GM19239 (cell line): ENCODE data around the gene NEUROD1.
"Not testable (repeated sequence)": the region's sequence is repeated elsewhere in the genome, so short reads cannot be mapped to it uniquely, and the experiment has no call there.

Experiments used
- DNase-seq: peaks from one replicate; pipeline ENCODE4 v3.0.0; 2011; ENCODE audit warnings: low spot score; ENCODE audit not compliant: insufficient read length
- FAIRE-seq: peaks from 2 replicates; lab custom pipeline; 2011; peaks lifted over from hg19 to GRCh38; lab: Jason Lieb, UNC

The NEUROD1 gene

GRCh38 chr2:181680055-181680936 is at the start of gene NEUROD1:
TSS of gene NEUROD1 (minus strand) at chr2:181680517. CDS start at chr2:181678860, 1,657 bp downstream.
- DNase-seq (no peak), FAIRE-seq (peak; percentile 57)

- no peak for DNase-seq
- FAIRE-seq = no peak
These were observed 45.2 kb upstream of the NEUROD1 start for GRCh38 chr2:181725476-181725875.

GRCh38 chr2:181724662-181725061 is 44.3 kb upstream of the NEUROD1 start:
- FAIRE-seq (peak; percentile 60), DNase-seq (no peak)

GRCh38 chr2:181723731-181724130 is 43.4 kb upstream of the NEUROD1 start:
- DNase-seq (no peak), FAIRE-seq (no peak)

GRCh38 chr2:181715033-181715630 is 34.8 kb upstream of the NEUROD1 start:
- FAIRE-seq = peak; percentile 97
- peak; percentile 38 for DNase-seq

GRCh38 chr2:181711051-181711450 is 30.7 kb upstream of the NEUROD1 start:
- not testable (repeated sequence) for DNase-seq

GRCh38 chr2:181702519-181702918 is 22.2 kb upstream of the NEUROD1 start:
- not testable (repeated sequence) for DNase-seq, FAIRE-seq

More at GRCh38 chr2:181711051-181711450, 30.7 kb upstream of the NEUROD1 start:
- not testable (repeated sequence) for FAIRE-seq

- FAIRE-seq (no peak), DNase-seq (no peak)
These were observed 17.9 kb upstream of the NEUROD1 start for GRCh38 chr2:181698223-181698622.

- DNase-seq (no peak), FAIRE-seq (no peak)
These were observed 17.3 kb upstream of the NEUROD1 start for GRCh38 chr2:181697571-181697970.

GRCh38 chr2:181697126-181697525 is 16.8 kb upstream of the NEUROD1 start:
- DNase-seq (no peak), FAIRE-seq (no peak)

GRCh38 chr2:181694271-181694670 is 14.0 kb upstream of the NEUROD1 start:
- DNase-seq = no peak
- no peak for FAIRE-seq

GRCh38 chr2:181690860-181691259 is 10.5 kb upstream of the NEUROD1 start:
- FAIRE-seq (no peak), DNase-seq (no peak)

- DNase-seq (no peak), FAIRE-seq (no peak)
These were observed 6.4 kb upstream of the NEUROD1 start for GRCh38 chr2:181686576-181687185.

- DNase-seq = no peak
- no peak for FAIRE-seq
These were observed 4.9 kb upstream of the NEUROD1 start for GRCh38 chr2:181685150-181685688.

- FAIRE-seq = peak; percentile 39
- DNase-seq = no peak
These were observed 4.3 kb upstream of the NEUROD1 start for GRCh38 chr2:181684454-181685149.

- no peak for FAIRE-seq
These were observed 3.5 kb upstream of the NEUROD1 start for GRCh38 chr2:181683518-181684453.

GRCh38 chr2:181682795-181683517 is 2.6 kb upstream of the NEUROD1 start:
- DNase-seq (no peak), FAIRE-seq (no peak)

More at GRCh38 chr2:181683518-181684453, 3.5 kb upstream of the NEUROD1 start:
- DNase-seq = no peak

- DNase-seq (no peak), FAIRE-seq (peak; percentile 26)
These were observed 1.9 kb upstream of the NEUROD1 start for GRCh38 chr2:181682026-181682789.
